NB4 (cell line): ENCODE results near the gene SNRNP25.
"Not testable (repeated sequence)": the region's sequence is repeated elsewhere in the genome, so short reads cannot be mapped to it uniquely, and the experiment has no call there.

Source experiments
- DNase-seq: peaks from one replicate; pipeline ENCODE4 v3.0.0; 2010; ENCODE audit warnings: low read depth
- H3K4me3 ChIP-seq: one replicate; pipeline ENCODE4 v1.5.1; 2011; ENCODE audit warnings: mild to moderate bottlenecking, low read depth, low read length, moderate library complexity
- MAX ChIP-seq: IDR thresholded peaks from 2 replicates; pipeline ENCODE4 v1.6.1; 2011; ENCODE audit warnings: low read depth, low read length
- MYC ChIP-seq: IDR thresholded peaks from 2 replicates; pipeline ENCODE4 v1.6.1; 2011; ENCODE audit warnings: low read depth, low read length
- POLR2A ChIP-seq: IDR thresholded peaks from 2 replicates; pipeline ENCODE4 v1.6.1; 2011; ENCODE audit warnings: mild to moderate bottlenecking; ENCODE audit not compliant: insufficient read length; ENCODE audit errors: extremely low read depth
- TF ChIP-seq, protein P1 (sequence below): IDR thresholded peaks from one replicate; pipeline ENCODE4 v1.5.1; 2012; ENCODE audit warnings: low read depth, low read length

SNRNP25 gene

GRCh38 chr16:37511-37910, 16.1 kb upstream of the SNRNP25 start:
- peak; percentile 29 for DNase-seq
- H3K4me3 ChIP-seq = no peak overlapping the region
- no peak for TF ChIP-seq MAX
- TF ChIP-seq MYC = no peak
- TF ChIP-seq, protein P1, sequence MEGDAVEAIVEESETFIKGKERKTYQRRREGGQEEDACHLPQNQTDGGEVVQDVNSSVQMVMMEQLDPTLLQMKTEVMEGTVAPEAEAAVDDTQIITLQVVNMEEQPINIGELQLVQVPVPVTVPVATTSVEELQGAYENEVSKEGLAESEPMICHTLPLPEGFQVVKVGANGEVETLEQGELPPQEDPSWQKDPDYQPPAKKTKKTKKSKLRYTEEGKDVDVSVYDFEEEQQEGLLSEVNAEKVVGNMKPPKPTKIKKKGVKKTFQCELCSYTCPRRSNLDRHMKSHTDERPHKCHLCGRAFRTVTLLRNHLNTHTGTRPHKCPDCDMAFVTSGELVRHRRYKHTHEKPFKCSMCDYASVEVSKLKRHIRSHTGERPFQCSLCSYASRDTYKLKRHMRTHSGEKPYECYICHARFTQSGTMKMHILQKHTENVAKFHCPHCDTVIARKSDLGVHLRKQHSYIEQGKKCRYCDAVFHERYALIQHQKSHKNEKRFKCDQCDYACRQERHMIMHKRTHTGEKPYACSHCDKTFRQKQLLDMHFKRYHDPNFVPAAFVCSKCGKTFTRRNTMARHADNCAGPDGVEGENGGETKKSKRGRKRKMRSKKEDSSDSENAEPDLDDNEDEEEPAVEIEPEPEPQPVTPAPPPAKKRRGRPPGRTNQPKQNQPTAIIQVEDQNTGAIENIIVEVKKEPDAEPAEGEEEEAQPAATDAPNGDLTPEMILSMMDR = no peak
- no peak for TF ChIP-seq POLR2A

DNA sequence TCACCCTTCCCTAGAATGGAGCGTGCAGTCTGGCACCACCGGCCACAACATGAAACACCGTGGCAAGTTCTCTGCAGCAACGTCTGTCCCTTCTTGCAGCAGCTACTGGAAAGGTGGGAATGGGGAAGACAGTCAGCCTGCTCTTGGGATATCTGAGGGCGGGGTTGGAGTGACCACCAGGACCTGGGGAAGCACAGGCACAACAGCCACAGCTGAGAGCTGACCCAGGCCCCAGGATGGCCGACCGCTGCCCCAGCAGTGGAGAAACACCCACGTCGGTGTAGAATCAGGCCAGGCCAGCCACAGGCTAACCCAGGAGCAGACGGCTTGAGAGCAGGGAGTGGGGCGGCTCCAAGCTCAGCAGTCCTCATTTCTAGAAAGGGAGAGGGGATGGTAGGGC, 15.4 kb upstream of the SNRNP25 start:
- H3K4me3 ChIP-seq, DNase-seq: not testable (repeated sequence)

- TF ChIP-seq POLR2A = no peak
- peak; percentile 43; the same call in 1 of the 2 replicates for TF ChIP-seq MAX
- no peak overlapping the region for H3K4me3 ChIP-seq
- peak; percentile 61 for DNase-seq
Measured at GRCh38 chr16:38941-39892, 14.4 kb upstream of the SNRNP25 start.

DNA sequence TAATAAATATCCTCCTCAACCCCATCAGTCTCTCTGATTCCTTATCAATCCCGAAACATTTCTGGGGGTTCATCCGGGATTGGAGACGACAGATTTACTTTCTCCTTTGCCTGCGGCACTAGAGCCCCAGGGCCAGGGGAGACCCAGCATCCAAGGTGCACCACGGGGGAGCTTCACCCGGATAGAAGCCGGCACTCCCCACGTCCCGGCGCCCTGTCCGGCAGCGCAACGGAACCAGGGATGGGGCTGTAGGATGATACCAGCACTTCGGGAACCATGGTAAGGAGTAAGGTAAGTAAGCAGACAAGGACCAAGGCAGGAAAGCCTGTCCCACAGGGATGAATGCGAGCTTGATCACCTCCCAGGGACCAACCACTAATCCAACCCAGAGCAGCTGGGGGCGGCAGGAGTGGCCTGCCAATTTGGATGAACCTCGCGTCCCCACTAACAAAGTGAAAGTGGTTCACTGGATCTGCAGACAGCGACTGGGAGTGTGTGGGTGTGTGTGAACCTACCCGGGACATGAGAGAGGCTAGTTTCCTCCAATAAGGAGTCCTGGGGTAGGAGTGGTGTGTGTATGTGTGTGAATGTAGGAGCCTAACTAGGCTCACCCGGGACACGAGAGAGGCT, 12.1 kb upstream of the SNRNP25 start:
- no peak for DNase-seq
- H3K4me3 ChIP-seq = no peak overlapping the region
- no peak for TF ChIP-seq POLR2A
- no peak for TF ChIP-seq MAX
- TF ChIP-seq MYC = no peak
- TF ChIP-seq, protein P1 = no peak

DNA sequence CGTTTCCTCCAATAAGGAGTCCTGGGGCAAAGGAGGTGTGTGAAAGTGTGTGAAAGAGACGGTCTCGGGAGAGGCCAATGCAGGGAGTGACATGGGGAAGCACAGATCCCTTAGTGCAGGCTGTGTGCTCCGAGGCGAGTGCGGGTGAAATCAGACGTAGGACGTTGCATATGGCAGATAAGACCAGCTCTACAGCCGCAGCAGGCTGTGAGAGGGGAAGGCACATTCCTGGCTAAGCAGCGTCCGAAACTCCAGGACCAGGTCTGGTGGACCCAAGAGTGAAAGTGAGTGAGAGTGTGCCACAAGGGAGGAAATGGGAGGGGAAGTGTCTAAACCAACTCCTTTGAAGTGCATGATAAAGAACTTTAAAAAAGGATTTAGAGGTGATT, 11.6 kb upstream of the SNRNP25 start:
- DNase-seq = no peak
- H3K4me3 ChIP-seq = no peak overlapping the region
- TF ChIP-seq MAX (no peak), POLR2A (no peak), MYC (no peak)
- TF ChIP-seq, protein P1 = no peak

DNA sequence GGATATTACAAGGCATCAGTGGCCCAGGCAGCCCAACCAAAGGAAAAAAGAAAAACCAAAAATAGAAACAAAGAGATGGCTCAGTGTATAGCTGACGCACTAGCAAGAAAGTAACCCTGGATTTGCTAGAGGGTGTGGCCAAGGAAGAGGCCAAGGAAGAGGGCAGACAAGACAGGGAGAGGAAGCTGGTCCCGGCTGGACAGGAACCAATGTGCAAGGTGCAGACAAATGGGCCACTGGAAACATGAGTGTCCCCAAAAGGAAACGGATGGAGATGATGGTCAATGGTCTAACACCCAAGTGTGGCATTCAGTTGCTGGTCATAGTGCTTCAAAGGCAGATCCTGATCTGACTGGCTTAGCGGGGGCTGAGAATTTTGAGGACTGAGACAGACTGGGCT, 10.9 kb upstream of the SNRNP25 start:
- no peak overlapping the region for H3K4me3 ChIP-seq
- TF ChIP-seq MYC (no peak), POLR2A (no peak), MAX (no peak)
- TF ChIP-seq, protein P1 = no peak
- no peak for DNase-seq

GRCh38 chr16:43294-43693, 10.3 kb upstream of the SNRNP25 start:
- H3K4me3 ChIP-seq = no peak overlapping the region
- TF ChIP-seq MYC (no peak), POLR2A (no peak), MAX (no peak)
- TF ChIP-seq, protein P1 = no peak
- no peak for DNase-seq
